GM18505 (cell line): ENCODE results near the gene RGS14.
A peak's percentile ranks its signal among the peaks of the same experiment; 100 is the strongest.
"Not testable (repeated sequence)": the region's sequence is repeated elsewhere in the genome, so short reads cannot be mapped to it uniquely, and the experiment has no call there.

Experiments
- ATAC-seq: cut with Tn5 transposase; IDR thresholded peaks from one replicate; pipeline ENCODE4 v1.9.1; 2021; ENCODE audit not compliant: unreplicated experiment
- POLR2A ChIP-seq: IDR thresholded peaks from 4 replicates; pipeline ENCODE4 v1.6.1; 2011; ENCODE audit warnings: borderline replicate concordance; ENCODE audit not compliant: insufficient read depth, insufficient read length; ENCODE audit errors: extremely low read depth

RGS14 gene

GRCh38 chr5:177367981-177368868 is 10.5 kb downstream of the RGS14 start:
- no peak for ATAC-seq
- no peak for TF ChIP-seq POLR2A

GRCh38 chr5:177368869-177369644 is 11.3 kb downstream of the RGS14 start:
- no peak for TF ChIP-seq POLR2A
- no peak for ATAC-seq

- TF ChIP-seq POLR2A: peak; percentile 29
- ATAC-seq: no peak
Observed at GRCh38 chr5:177369645-177370440, 12.1 kb downstream of the RGS14 start.

- ATAC-seq: no peak
- TF ChIP-seq POLR2A: no peak
Observed at GRCh38 chr5:177370488-177371119, 12.9 kb downstream of the RGS14 start.

GRCh38 chr5:177371120-177372033 is 13.7 kb downstream of the RGS14 start:
- no peak for TF ChIP-seq POLR2A
- no peak for ATAC-seq

- TF ChIP-seq POLR2A: no peak
- ATAC-seq: no peak
Observed at GRCh38 chr5:177372034-177372896, 14.5 kb downstream of the RGS14 start.

- TF ChIP-seq POLR2A: no peak
- ATAC-seq: no peak
Observed at GRCh38 chr5:177372910-177373309, 15.2 kb downstream of the RGS14 start.

- no peak for ATAC-seq
- no peak for TF ChIP-seq POLR2A
Observed at GRCh38 chr5:177373806-177374205, 16.1 kb downstream of the RGS14 start.

- no peak for ATAC-seq
Observed at GRCh38 chr5:177374211-177374610, 16.5 kb downstream of the RGS14 start.

GRCh38 chr5:177375516-177375915 is 17.8 kb downstream of the RGS14 start:
- not testable (repeated sequence) for ATAC-seq

More at GRCh38 chr5:177374211-177374610, 16.5 kb downstream of the RGS14 start:
- TF ChIP-seq POLR2A: no peak

- ATAC-seq: no peak
- TF ChIP-seq POLR2A: no peak
Observed at GRCh38 chr5:177376107-177376506, 18.4 kb downstream of the RGS14 start.
